HG02759 (cell line): Measurements from ENCODE around the gene NUP50.

Experiments used
- ATAC-seq: cut with Tn5 transposase; IDR thresholded peaks from one replicate; pipeline ENCODE4 v1.9.1; 2021; ENCODE audit warnings: mild to moderate bottlenecking, moderate library complexity; ENCODE audit not compliant: unreplicated experiment

NUP50 gene

GRCh38 chr22:45192701-45193187 lies 29.0 kb downstream of the NUP50 start:
- ATAC-seq, result no peak

- ATAC-seq, result no peak
Observed at GRCh38 chr22:45194686-45195085, 31.0 kb downstream of the NUP50 start.

DNA sequence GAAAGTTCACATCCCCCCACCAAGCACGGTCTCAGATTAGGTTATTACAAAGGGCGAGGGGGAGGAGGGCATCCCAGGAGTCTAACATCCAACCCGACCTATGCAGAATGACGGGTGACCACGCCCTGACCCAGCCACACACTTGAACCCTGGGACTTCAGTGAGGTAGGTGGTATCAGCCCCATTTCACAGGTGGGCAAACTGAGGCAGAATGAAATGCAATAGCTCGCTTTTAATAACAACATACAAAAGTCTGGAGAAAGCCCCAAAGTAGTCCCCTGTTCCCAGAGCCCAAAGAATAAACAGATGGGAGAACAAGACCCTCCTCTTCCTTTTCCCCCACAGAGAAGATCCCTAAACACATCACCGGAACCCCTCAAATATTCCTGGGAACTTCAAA lies 31.9 kb downstream of the NUP50 start:
- ATAC-seq, result no peak

- ATAC-seq, result no peak
Observed at GRCh38 chr22:45196308-45196707, 32.6 kb downstream of the NUP50 start.

DNA sequence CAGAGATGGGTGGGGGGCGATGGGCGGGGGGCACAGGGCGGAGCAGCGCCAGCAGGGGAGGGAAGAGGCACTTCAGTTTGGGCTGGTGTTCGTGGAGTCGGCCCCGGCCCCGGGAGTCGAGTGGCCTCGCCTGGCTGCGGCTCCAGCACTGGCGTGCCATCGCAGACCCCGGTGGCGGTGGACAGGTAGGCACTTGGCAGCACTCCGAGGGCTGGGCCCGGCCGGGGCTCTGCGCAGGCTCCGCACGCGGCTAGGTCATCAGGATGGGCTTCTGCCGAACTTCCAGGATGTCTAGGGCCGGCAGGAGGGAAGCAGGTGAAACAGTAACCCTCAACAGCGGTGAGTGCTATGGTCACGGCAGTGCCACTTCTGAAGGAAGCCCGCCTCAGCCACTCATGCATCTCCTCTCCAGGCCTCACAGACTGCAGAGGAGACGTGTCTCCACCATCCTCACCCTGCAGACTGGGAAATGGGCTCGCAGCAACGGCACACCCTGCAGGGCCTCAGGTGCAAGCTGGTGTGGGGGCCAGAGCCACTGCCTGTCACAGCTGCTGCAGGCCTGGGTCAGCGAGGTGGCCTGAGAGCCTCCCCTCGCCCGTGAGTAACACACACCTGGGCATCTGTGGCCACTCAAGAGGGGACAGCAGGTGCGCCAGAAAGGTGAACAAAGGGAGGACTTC lies 33.3 kb downstream of the NUP50 start:
- no peak for ATAC-seq

DNA sequence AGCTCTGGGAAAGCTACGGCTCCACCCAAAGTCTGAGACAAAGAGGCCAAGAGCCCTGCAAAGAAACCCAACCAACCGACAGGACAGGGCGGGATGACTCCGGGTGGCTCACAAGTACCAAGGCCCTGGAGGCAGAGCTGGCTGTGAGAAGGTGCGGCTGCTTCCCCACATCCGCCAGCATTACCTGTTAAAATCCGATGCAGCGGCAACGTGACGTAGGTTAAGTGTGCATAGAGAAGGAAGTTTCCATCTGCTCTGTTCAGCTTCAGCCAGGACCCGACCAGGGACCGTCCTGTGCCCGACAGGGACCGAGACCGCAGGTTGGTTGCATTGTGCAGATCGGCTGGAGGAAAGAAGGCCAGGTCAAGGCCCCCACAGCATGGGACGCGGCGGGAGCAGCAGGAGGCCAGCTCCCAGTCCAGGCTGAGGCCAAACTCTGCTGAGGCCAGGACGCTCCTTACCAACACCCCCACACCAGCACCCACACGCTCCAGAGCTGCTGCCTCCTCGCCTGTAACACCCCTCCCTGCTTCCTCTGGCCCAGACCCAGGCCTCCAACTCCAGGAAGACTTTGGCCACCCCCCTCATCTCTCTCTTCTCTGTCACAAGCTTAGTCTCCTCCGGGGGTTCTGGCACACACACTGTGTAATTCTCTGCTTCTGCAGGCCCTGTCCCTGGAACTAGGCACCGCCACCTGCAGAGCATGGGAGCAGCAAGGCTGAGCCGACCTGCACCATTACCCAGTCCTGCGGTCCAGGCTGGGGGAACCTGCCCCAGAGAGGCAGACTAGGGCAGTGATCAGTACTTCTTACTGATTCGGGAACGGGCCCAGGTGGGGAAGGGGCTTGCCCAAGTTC lies 34.1 kb downstream of the NUP50 start:
- no peak for ATAC-seq

DNA sequence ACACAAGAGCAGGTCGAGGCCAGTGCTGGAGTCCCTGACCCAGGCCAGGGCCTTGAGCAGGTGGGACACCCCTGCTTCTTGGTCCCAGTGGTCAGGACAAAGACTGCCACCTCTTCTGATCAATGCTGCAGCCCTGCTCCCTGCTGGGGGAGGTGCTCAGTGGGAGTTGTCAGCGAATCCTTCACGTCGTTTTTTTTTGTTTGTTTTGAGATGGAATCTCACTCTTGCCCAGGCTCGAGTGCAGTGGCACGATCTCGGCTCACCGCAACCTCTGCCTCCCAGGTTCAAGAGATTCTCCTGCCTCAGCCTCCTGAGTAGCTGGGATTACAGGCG lies 34.7 kb downstream of the NUP50 start:
- no peak for ATAC-seq

DNA sequence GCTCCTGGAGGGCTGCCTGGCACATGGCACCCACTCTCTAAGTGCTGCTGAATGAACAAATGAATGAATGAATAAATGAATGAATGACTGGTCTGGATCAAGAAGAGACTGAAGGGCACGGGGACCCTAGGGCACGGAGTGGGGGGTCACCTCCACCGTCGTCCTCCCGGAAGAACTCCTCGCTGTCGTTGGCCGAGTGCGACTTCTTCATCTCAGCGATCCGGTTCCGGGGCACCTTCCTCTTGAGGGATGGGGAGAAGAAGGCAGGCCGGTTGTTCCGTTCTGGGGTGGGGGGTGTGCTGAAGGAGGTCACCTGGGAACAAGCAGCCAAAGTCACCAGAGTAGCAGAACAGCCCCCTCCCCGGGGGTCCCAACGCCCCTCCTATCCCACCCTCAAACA lies 36.0 kb downstream of the NUP50 start:
- ATAC-seq, result no peak

GRCh38 chr22:45200230-45200629 lies 36.5 kb downstream of the NUP50 start:
- no peak for ATAC-seq

DNA sequence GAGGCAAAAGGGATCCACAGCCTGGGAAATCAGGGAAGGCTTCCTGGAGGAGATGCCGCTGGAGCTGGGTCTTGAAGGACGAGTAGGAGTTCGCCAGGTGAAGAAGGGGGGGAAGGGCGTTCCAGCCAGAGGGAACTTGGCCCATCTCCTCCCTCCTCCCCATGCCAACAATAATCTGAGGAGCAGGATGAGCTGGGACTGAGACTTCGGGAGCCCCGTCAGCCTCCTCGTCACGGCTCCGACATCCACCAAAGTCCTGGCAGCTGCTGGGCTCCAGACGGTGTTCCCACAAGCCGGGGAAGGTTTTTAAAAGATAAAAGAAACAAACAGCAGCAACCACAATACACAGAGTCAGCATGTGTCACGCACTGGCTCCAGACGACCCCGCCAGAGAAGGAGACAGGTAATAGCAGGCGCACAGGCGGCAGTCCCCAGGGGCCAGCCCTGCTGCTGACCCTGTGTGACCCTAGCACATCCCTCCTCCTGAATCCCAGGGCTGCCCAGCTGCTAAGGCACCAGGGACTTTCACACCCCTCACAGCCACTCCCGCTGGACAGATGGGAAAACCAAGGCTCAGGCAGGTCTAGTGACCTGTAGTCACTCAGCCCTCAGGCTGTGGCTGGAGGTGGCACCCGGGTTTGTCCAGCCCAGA lies 37.3 kb downstream of the NUP50 start:
- no peak for ATAC-seq

DNA sequence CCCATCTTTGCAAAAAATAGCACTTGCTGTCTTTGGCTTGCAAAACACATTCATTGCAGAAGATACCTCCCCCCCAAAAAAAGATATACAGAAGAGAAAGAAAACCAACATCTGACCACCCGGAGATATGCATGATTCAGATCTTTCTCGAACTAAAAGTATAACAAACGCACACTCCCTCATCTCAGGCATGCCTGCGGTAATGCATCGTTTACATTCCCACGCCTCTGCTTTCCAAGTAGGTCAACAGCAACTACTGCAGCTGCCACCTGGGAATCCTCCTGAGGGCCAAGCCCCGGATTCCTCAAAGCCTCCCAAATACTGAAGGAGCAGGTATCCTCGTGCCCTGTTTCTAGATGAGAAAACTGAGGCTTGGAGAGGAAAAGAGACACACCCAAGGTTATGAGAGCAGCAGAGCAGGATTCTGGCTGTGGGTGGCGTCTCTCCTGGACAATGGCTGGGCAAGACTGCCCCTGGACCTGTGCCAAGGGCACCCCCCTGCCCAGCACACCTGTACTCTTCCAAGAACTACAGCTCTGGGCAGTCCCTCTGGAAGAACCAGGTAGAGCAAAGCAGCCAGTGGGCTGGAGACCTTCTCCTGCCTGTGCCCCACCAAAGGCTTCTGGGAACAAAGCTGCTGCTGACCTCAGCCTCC lies 38.1 kb downstream of the NUP50 start:
- ATAC-seq, result no peak

DNA sequence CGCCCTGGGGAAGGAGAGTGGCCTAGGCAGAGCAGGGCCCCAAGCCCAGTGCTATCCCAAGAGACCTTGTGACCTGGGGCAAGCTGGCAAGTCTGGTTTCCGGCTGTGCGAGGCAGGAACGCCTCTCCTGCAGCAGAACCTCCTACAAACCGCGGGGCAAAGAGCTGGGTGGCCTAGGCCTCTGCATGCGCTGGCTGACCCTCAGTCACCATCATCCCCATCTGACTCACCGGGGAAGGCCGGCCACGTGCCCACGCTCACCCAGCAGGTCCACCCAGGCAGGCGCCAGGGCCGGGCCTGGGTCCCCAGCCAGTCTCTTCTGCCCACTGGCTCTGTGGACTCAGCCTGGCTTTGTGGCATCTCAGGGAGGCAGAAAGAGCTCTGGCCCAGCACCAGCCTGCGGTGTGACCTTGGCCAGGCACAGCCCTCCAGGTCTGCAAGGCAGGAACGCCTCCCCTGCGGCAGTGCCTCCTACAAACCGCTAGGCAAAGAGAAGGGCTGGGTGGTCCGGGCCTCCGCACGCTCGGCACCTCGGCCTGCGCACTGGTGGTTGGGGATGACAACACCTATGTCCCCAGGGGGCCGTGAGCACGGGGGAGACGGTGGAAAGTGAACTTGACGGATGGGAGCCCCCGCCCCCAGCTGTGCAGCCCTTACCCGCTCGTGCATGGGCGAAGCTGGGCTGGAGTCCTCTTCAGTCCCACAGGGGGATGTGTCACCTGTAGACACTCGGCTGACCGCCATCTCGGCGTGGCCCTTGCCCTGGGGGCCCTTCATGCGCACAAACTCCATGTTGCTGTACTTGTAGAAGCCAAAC lies 38.8 kb downstream of the NUP50 start:
- no peak for ATAC-seq

DNA sequence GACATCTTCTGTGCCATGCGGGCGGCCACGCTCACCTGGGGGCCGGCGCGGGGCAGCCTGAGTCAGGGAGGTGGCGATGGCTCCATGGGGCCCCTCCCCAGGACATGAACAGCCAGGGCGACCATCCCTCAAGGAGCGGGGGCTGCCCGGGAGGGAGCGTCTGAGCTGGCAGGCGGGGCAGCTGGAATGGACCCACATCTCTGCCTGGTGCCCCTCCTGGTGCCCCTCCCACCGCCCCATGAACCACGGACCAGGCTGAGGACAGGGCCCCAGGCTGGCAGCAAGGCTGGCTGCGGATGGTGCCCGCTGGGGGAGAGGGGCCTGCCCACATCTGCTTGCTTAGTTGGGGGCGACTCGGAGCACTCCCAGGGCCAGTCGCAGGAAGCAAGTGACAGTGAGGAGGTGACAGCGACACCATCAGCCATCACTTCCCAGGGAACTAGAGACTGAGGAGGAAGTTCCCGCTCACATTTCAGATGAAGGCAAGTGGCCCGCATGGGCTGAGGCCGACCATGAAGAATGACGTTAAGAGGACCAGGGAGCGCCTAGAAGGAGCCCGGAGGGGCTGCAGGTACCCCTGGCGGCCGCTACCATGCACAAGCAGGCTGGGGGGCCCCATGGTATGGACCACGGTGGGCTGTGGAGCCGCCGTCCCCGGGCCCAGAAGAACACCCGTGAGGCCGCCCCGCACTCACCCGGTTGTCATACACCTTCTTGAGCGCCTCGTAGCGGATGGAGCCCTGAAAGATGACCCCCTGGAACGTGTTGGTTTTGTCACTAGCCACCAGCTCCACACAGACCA lies 39.6 kb downstream of the NUP50 start:
- no peak for ATAC-seq

GRCh38 chr22:45204241-45204640 lies 40.5 kb downstream of the NUP50 start:
- no peak for ATAC-seq

DNA sequence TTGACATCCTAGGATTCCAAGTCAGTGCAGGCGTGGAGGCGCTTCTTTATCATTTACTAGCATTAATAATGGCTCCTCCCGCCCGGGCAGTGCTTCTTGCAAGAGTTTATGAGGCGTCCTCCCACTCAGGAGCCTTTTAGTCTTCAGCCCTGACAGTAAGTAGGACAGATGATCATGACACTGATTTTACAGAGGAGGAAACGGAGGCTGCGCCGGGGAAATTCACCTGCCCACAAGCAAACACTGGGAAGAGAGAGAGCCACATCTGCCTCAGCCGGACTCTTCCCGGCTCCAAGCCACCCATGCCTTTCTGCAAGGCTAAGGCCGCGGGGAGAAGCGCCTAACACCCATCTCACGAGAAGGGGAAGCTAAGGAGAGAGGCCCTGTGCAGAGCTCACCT lies 41.1 kb downstream of the NUP50 start:
- ATAC-seq, result no peak

- no peak for ATAC-seq
Observed at GRCh38 chr22:45205276-45205925, 41.7 kb downstream of the NUP50 start.

GRCh38 chr22:45206233-45206632 lies 42.5 kb downstream of the NUP50 start:
- no peak for ATAC-seq

- ATAC-seq, result no peak
Observed at GRCh38 chr22:45207533-45207932, 43.8 kb downstream of the NUP50 start.

DNA sequence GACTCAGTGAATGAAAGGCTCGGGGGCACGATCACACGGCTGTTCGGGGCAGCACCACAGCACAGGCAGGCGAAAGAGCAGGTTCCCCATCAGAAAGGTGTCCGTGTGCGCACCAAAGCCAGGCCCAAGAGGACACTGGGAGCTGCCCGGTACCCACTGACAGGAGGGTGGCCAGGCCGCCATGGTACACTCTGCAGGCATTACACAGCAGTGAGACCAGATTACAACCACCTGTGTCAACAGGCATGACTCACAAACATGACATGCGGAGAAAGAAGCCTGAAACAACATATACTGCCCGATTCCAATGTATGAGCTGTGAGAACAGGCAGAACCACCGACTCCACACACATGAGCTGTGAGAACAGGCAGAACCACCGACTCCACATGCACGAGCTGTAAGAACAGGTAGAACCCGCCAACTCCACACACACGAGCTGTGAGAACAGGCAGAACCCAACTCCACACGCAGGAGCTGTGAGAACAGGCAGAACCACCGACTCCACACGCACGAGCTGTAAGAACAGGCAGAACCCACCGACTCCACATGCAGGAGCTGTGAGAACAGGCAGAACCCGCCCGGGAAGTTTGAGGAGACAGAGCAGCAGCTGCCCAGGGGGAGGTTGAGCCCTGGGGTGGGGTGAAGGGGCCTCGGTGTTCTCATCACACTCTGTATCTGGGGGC lies 44.4 kb downstream of the NUP50 start:
- ATAC-seq, result no peak
